AG04450 (cell line): Measurements from ENCODE around the gene WDR82. TPM values are rescaled to one million over a fixed set of nuclear protein-coding genes. Genes with fewer than 3 reads are reported as not detected.

Experiments used
- CTCF ChIA-PET: fragments of 300-600, 350-600 bp; formaldehyde crosslinking; extraction: SDS; loops from one replicate; lab custom pipeline; 2022; ENCODE audit warnings: antibody characterized with exemption, inconsistent platforms; lab: Charles Lee
- POLR2A ChIA-PET: fragments of 350-600 bp; formaldehyde crosslinking; extraction: SDS; loops from one replicate; lab custom pipeline; 2021; ENCODE audit warnings: antibody characterized with exemption, inconsistent platforms; lab: Yijun Ruan, JAX
- DNase-seq: peaks from one replicate; pipeline ENCODE4 v3.0.0-alpha.2; 2011; ENCODE audit warnings: low read depth, low spot score
- H3K27ac ChIP-seq: one replicate; pipeline ENCODE4 v1.5.1; 2012; ENCODE audit warnings: low read depth, low read length, control low read depth
- H3K27me3 ChIP-seq: one replicate; pipeline ENCODE4 v1.6.0; 2012; ENCODE audit warnings: low read length; ENCODE audit not compliant: control insufficient read depth, insufficient read depth
- H3K4me3 ChIP-seq: 2 replicates; pipeline ENCODE4 v1.5.1; 2011; ENCODE audit warnings: mild to moderate bottlenecking, low read depth, low read length, control low read depth
- H3K9me3 ChIP-seq: 2 replicates; pipeline ENCODE4 v1.5.1; 2012; ENCODE audit warnings: low read length; ENCODE audit not compliant: control insufficient read depth, insufficient read depth
- CTCF ChIP-seq: IDR thresholded peaks from 2 replicates; pipeline ENCODE4 v1.5.1; 2011; ENCODE audit warnings: low read depth, low read length, control low read depth, inconsistent platforms
- polyA plus RNA-seq: library from polyadenylated mRNA; depleted of rRNA; stranded (reverse); fragments of >200 nt; gene quantifications from 2 replicates; pipeline ENCODE4 v1.2.3, GENCODE V29; 2011

The WDR82 gene
- polyA plus RNA-seq, 1 experiment = 77.6 TPM

- ChIA-PET POLR2A (interaction anchor here (1.4 kb wide), 1 partner anchor 8 kb away, joined by 4 read pairs; the partner anchor contains the start of gene GLYCTK), CTCF (interaction anchor here (1.2 to 3.3 kb wide), 2 partner anchors 43 to 76 kb away, joined by 4 to 21 read pairs; no protein-coding TSS in a partner anchor)
- no peak for TF ChIP-seq CTCF
- peaks cover 3% of the 10 kb centered on the region for H3K27me3 ChIP-seq
- H3K4me3 ChIP-seq = no peak overlapping the region
- no peaks in the 10 kb centered on the region; the same call in 1 of the 2 replicates for H3K9me3 ChIP-seq
- H3K27ac ChIP-seq = no peak overlapping the region
- no peak for DNase-seq
Measured at GRCh38 chr3:52295671-52296208, 17.3 kb upstream of the WDR82 start.

GRCh38 chr3:52294320-52295150 lies 16.1 kb upstream of the WDR82 start:
- no peak for TF ChIP-seq CTCF
- Histone ChIP-seq H3K9me3 (no peaks in the 10 kb centered on the region; the same call in 1 of the 2 replicates), H3K4me3 (no peak overlapping the region), H3K27ac (no peak overlapping the region), H3K27me3 (peaks cover 3% of the 10 kb centered on the region)
- CTCF ChIA-PET = interaction anchor here (1.1 to 1.9 kb wide), 2 partner anchors 13 to 45 kb away, joined by 3 to 5 read pairs; no protein-coding TSS in a partner anchor
- DNase-seq = no peak
- POLR2A ChIA-PET = no interaction called here

- no peaks in the 10 kb centered on the region for H3K9me3 ChIP-seq
- H3K27me3 ChIP-seq = peaks cover 3% of the 10 kb centered on the region
- H3K27ac ChIP-seq = no peak overlapping the region
- H3K4me3 ChIP-seq = no peak overlapping the region
- POLR2A ChIA-PET = no interaction called here
- no peak for DNase-seq
- CTCF ChIA-PET = interaction anchor here (1.1 to 1.9 kb wide), 2 partner anchors 14 to 46 kb away, joined by 3 to 5 read pairs; no protein-coding TSS in a partner anchor
- TF ChIP-seq CTCF = no peak
Measured at GRCh38 chr3:52293491-52294319, 15.3 kb upstream of the WDR82 start.

- CTCF ChIA-PET = interaction anchor here (0.8 to 5.3 kb wide), 6 partner anchors 44 to 153 kb away, joined by 3 to 51 read pairs (median 3); no protein-coding TSS in a partner anchor
- no peak for DNase-seq
- Histone ChIP-seq H3K27ac (no peak overlapping the region), H3K27me3 (no peaks in the 10 kb centered on the region), H3K4me3 (no peak overlapping the region), H3K9me3 (no peaks in the 10 kb centered on the region; the same call in 1 of the 2 replicates)
- POLR2A ChIA-PET = no interaction called here
- TF ChIP-seq CTCF = no peak
Measured at GRCh38 chr3:52292247-52293065, 14.0 kb upstream of the WDR82 start.
